ENCODE measurements around the gene NXPH3.

Gene NXPH3

DNA sequence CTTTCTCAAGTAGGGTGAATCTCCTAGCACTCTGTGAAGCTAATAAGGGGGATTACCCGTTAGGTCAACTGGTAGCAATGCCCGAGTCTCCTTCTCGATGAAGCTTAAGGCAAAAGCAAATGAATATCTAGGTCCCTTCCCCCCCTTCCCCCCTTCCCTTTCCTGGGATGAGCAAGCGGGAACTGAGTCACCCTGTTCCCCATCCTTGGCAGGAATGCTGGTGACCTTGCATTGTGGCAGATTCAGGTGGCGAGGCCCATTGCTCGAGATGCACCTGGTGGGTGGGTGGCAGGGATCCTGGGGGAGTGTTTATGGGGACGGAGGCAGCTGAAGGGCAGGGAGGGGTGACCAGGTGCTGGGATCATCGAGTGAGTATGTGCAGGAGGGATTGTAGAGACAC, 7.1 kb downstream of the NXPH3 start:
- no peak for DNase-seq (ENCODE audit: low spot score)
- in situ Hi-C loops (cut with MboI; ENCODE audit: low sequenced_read_pairs, unreplicated experiment) = no loop called here
- TF ChIP-seq, protein P1, sequence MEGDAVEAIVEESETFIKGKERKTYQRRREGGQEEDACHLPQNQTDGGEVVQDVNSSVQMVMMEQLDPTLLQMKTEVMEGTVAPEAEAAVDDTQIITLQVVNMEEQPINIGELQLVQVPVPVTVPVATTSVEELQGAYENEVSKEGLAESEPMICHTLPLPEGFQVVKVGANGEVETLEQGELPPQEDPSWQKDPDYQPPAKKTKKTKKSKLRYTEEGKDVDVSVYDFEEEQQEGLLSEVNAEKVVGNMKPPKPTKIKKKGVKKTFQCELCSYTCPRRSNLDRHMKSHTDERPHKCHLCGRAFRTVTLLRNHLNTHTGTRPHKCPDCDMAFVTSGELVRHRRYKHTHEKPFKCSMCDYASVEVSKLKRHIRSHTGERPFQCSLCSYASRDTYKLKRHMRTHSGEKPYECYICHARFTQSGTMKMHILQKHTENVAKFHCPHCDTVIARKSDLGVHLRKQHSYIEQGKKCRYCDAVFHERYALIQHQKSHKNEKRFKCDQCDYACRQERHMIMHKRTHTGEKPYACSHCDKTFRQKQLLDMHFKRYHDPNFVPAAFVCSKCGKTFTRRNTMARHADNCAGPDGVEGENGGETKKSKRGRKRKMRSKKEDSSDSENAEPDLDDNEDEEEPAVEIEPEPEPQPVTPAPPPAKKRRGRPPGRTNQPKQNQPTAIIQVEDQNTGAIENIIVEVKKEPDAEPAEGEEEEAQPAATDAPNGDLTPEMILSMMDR (IDR thresholded peaks at IDR 0.05; ENCODE audit: borderline replicate concordance, control extremely low read depth, extremely low read depth, insufficient read depth, missing control alignments) = no peak

DNA sequence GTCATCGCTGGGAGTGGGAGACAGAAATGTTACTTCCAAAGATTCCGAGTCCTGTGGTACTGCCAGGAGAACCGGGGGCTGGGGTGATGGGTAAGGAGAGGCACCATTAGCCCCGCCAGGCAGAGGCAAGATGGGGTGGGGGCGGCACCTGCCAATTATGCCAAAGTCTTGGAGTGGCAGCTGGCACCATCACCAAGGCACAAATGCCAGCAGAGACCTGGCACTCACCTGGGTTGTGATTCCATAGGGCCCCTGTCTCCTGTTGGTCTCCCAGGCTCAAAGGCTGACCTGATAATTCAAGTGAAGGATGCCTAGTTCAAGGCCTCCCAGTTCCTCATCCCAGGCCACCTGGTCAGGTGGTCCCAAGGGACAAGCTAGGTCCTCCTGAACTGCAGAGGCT, 7.6 kb downstream of the NXPH3 start:
- TF ChIP-seq, protein P1 (IDR thresholded peaks at IDR 0.05; ENCODE audit: borderline replicate concordance, control extremely low read depth, extremely low read depth, insufficient read depth, missing control alignments) = no peak
- in situ Hi-C loops (cut with MboI; ENCODE audit: low sequenced_read_pairs, unreplicated experiment) = no loop called here
- DNase-seq (ENCODE audit: low spot score) = no peak

DNA sequence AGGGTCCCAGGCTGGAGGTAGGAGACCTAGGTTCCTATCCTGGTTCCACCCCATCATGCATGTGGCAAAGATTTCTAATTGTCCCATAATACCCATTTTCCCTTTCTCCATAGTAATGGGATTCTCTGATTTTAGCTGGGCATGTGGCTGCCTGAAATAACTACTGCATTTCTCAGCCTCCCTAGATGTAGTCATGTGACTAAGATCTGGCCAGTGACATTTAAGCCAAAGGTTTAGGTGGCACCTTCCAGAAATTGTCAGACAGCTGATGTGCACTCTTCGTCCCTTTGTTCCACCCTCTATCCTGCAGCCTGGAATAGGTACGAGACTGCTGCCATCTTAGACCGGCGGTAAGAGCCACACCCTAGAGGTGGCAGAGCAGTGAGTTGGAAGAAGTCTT, 8.2 kb downstream of the NXPH3 start:
- in situ Hi-C loops (cut with MboI; ENCODE audit: low sequenced_read_pairs, unreplicated experiment) = no loop called here
- no peak for DNase-seq (ENCODE audit: low spot score)
- TF ChIP-seq, protein P1 (IDR thresholded peaks at IDR 0.05; ENCODE audit: borderline replicate concordance, control extremely low read depth, extremely low read depth, insufficient read depth, missing control alignments) = no peak

DNA sequence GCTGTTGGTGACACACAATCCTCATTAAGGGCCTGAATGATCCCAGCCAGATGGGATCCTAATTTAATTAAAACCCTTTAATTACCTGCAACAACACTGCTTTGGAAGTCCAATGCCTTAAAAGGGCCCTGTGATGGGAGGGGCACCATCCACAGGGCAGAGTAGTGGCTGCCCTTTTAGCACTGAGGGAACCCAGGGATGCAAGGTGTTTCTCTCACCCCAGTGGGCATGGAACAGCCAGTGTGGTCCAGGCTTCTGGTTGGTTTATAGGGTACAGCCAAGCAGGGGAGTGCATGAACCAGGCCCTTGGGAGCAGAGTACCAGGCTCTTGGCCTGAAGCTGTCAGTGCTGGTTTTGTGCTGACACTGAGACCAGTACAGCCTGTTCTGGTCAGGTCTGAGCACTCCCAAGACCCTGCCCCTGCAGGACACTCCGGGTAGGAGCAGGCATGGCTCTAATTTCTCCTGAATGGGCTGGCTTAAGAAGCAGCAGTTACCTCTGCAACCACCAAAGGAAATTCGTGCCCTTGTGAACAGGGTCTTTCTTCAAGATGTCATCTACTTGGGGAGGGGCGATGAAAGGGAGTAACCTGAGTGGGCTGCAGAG, 9.9 kb downstream of the NXPH3 start:
- DNase-seq (ENCODE audit: low spot score) = no peak
- TF ChIP-seq, protein P1 (IDR thresholded peaks at IDR 0.05; ENCODE audit: borderline replicate concordance, control extremely low read depth, extremely low read depth, insufficient read depth, missing control alignments) = no peak
- in situ Hi-C loops (cut with MboI; ENCODE audit: low sequenced_read_pairs, unreplicated experiment) = no loop called here

DNA sequence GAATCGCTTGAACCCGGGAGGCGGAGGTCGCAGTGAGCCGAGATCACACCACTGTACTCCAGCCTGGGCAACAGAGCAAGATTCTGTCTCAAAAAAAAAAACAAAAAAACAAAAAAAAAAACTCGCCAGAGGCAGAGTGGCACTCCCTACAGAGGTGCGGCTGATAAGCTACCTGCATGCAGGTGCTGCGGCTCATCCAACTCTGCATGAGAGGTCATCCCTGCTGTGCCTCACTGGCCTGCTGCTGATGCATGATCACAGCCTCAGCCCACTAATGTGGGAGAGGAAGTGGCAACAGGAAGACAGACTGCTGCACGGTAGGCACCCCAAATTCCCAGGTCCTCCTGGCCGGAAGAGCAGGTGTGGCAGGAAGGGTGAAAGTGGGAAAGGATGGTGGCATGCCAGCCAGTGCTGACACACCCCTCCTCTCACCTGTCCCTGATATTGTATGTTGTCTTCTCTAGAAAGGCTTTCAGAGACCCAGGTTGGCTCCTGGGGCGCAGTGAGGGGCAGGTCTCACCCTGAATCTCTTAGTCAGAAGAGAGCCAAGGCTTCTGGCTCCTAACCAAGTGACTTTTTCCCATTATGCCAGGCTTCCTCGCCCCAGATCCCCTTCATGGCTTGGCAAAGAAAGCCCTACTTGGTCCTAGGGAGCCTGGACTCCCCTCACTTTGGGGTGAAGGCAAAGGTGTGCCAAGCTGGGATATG, 11.8 kb downstream of the NXPH3 start:
- TF ChIP-seq, protein P1 (IDR thresholded peaks at IDR 0.05; ENCODE audit: borderline replicate concordance, control extremely low read depth, extremely low read depth, insufficient read depth, missing control alignments) = no peak
- DNase-seq (ENCODE audit: low spot score) = no peak
- in situ Hi-C loops (cut with MboI; ENCODE audit: low sequenced_read_pairs, unreplicated experiment) = no loop called here

DNA sequence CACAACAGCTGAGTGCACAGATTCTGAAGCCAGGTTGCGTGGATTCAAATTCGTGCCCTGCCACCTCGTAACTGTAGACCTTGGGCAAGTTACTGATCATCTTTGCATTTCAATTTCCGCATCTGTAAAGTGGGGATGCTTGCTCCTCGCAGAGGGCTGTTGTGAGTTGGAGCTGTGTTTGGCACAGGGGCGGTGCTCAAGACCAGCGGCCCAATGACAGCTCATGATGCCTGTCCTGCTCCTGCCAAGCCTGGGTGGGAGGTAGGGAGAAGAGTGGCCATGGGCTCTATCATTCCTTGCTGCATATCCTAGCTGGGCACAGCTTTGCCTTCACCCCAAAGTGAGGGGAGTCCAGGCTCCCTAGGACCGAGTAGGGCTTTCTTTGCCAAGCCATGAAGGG, 12.6 kb downstream of the NXPH3 start:
- no peak for DNase-seq (ENCODE audit: low spot score)
- TF ChIP-seq, protein P1 (IDR thresholded peaks at IDR 0.05; ENCODE audit: borderline replicate concordance, control extremely low read depth, extremely low read depth, insufficient read depth, missing control alignments) = no peak
- in situ Hi-C loops (cut with MboI; ENCODE audit: low sequenced_read_pairs, unreplicated experiment) = no loop called here
